Left hindlimb (tissue), 1 donor: ENCODE measurements around the gene FOCAD.

Experiments
- DNase-seq: peaks from one replicate; pipeline ENCODE4 v3.0.0-alpha.2; 2018

Gene FOCAD

GRCh38 chr9:20804489-20805250 lies 120.6 kb downstream of the FOCAD start:
- DNase-seq: no peak

GRCh38 chr9:20805766-20806165 lies 121.7 kb downstream of the FOCAD start:
- no peak for DNase-seq

GRCh38 chr9:20808002-20808401 lies 123.9 kb downstream of the FOCAD start:
- DNase-seq: no peak

- no peak for DNase-seq
These were observed 127.8 kb downstream of the FOCAD start for GRCh38 chr9:20811872-20812271.

GRCh38 chr9:20815923-20816703 lies 132.1 kb downstream of the FOCAD start:
- DNase-seq: no peak

GRCh38 chr9:20823051-20823450 lies 139.0 kb downstream of the FOCAD start:
- DNase-seq: no peak

- no peak for DNase-seq
These were observed 147.0 kb downstream of the FOCAD start for GRCh38 chr9:20831028-20831427.

GRCh38 chr9:20832775-20833174 lies 148.7 kb downstream of the FOCAD start:
- DNase-seq: no peak

- DNase-seq: no peak
These were observed 151.6 kb downstream of the FOCAD start for GRCh38 chr9:20835377-20836286.

GRCh38 chr9:20837166-20837565 lies 153.1 kb downstream of the FOCAD start:
- no peak for DNase-seq

GRCh38 chr9:20838218-20838617 lies 154.2 kb downstream of the FOCAD start:
- DNase-seq: no peak

GRCh38 chr9:20844916-20845315 lies 160.9 kb downstream of the FOCAD start:
- DNase-seq: no peak

GRCh38 chr9:20848490-20848889 lies 164.4 kb downstream of the FOCAD start:
- no peak for DNase-seq

GRCh38 chr9:20853866-20854265 lies 169.8 kb downstream of the FOCAD start:
- DNase-seq: no peak

GRCh38 chr9:20854444-20854843 lies 170.4 kb downstream of the FOCAD start:
- DNase-seq: no peak

- no peak for DNase-seq
These were observed 179.9 kb downstream of the FOCAD start for GRCh38 chr9:20863945-20864344.

GRCh38 chr9:20865347-20865746 lies 181.3 kb downstream of the FOCAD start:
- no peak for DNase-seq

- no peak for DNase-seq
These were observed 186.1 kb downstream of the FOCAD start for GRCh38 chr9:20870115-20870514.

- DNase-seq: no peak
These were observed 188.4 kb downstream of the FOCAD start for GRCh38 chr9:20872340-20872977.

- DNase-seq: no peak
These were observed 189.3 kb downstream of the FOCAD start for GRCh38 chr9:20873240-20873865.

GRCh38 chr9:20880271-20880670 lies 196.2 kb downstream of the FOCAD start:
- DNase-seq: no peak

GRCh38 chr9:20880675-20881074 lies 196.6 kb downstream of the FOCAD start:
- no peak for DNase-seq
